GM12864 (cell line): ENCODE measurements around the gene WTAP.
"Not testable (repeated sequence)": the region's sequence is repeated elsewhere in the genome, so short reads cannot be mapped to it uniquely, and the experiment has no call there.

Experiments used
- DNase-seq: peaks from one replicate; pipeline ENCODE4 v3.0.0-alpha.2; 2011; ENCODE audit warnings: low read depth
- H3K4me3 ChIP-seq: 2 replicates; pipeline ENCODE4 v1.5.1; 2011; ENCODE audit warnings: mild to moderate bottlenecking, low read depth, low read length, control low read depth
- TF ChIP-seq, protein P1 (sequence below): IDR thresholded peaks from 2 replicates; pipeline ENCODE4 v1.5.1; 2011; ENCODE audit warnings: low read depth, mild to moderate bottlenecking, moderate library complexity, low read length, control low read depth, inconsistent platforms; ENCODE audit errors: missing control alignments

WTAP gene

DNA sequence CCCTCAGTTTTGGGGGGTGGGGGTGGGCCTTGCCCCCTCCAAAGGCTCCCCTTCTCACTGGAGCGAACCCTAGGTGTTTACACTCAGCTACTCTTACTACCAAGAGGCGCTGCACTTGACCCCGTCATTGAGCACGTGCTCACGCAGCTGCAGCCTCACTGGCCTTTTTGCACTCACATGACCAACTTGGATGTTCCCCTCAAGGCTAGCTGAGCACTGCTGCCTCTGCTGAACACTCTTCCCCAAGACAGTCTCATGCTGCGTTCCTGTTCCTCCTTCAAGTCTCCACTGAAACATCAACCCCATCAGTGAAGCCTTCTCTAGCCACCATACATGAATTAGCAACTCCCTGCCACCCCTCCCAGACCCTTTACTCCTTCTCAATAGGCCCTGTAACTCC lies 38.3 kb upstream of the WTAP start:
- H3K4me3 ChIP-seq, result no peak overlapping the region
- TF ChIP-seq, protein P1, sequence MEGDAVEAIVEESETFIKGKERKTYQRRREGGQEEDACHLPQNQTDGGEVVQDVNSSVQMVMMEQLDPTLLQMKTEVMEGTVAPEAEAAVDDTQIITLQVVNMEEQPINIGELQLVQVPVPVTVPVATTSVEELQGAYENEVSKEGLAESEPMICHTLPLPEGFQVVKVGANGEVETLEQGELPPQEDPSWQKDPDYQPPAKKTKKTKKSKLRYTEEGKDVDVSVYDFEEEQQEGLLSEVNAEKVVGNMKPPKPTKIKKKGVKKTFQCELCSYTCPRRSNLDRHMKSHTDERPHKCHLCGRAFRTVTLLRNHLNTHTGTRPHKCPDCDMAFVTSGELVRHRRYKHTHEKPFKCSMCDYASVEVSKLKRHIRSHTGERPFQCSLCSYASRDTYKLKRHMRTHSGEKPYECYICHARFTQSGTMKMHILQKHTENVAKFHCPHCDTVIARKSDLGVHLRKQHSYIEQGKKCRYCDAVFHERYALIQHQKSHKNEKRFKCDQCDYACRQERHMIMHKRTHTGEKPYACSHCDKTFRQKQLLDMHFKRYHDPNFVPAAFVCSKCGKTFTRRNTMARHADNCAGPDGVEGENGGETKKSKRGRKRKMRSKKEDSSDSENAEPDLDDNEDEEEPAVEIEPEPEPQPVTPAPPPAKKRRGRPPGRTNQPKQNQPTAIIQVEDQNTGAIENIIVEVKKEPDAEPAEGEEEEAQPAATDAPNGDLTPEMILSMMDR, result no peak
- DNase-seq, result no peak

DNA sequence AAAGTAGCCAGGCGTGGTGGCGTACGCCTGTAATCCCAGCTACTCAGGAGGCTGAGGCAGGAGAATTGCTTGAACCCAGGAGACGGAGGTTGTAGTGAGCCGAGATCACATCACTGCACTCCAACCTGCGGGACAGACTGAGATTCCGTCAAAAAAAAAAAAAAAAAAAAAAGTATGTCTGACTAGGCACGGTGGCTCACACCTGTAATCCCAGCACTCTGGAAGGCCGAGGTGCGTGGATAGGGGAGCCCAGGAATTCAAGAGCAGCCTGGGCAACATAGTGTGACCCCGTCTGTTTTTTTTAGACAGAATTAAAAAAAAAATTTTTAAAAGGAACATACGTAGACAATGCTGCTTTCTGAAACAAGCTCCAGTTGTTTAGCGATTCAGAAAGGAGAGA lies 37.2 kb upstream of the WTAP start:
- DNase-seq, H3K4me3 ChIP-seq: not testable (repeated sequence)

DNA sequence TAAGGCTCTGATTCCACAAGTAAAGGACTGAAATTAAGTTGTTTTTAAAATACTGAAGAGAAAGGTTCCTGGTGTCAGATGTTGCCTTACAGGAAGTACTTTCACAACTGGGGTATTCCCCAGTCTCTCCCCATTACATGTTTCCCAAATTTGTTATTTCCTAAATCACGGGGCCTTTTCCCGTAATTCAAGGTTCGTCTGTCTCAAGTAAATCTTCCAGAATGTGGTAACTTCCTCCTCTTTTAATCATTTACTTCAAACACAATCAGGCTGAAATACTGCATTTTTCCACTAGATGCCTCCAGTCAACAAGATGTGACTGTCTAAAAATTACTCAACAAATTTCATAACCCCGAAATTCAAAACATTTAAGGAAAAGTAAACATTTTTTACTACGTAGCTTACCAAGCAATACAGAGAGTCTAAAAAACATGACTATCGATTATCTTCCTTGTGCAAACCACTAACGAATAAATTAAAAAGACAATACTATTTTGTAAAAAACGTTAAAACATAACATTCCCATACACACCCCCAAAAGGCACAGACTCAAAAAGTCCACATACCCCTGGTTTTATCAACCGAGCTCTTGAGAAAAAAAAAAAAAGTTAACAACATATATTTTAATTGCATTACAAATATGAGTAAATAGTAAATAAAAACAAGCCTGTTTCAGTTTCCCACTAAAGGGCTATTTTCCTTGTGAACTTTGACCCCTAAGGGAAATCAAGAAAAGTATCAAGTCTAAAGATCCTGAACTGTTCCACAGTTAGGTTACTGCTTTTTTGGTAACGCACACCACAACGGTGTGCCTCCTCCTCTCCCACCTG lies 36.0 kb upstream of the WTAP start:
- no peak for DNase-seq
- TF ChIP-seq, protein P1, result peak; percentile 69
- H3K4me3 ChIP-seq, result peak overlapping the region; percentile 73

DNA sequence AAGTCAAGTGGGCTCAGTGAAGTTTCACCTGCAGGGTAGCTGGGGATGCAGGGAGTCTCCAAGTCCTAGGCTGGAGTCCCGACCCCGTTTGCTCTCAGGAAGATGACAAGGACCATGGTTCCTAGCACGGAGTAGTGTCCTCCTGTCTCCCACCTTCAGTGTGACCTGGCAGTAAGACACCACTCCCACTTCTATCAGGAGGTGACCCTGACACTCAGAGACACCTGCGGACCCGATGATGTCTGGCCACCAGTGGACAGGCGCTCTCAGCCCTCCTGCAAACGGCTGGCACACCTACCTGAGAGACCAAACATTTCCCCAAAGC lies 35.4 kb upstream of the WTAP start:
- TF ChIP-seq, protein P1, result no peak
- peak overlapping the region; percentile 73 for H3K4me3 ChIP-seq
- DNase-seq, result no peak

DNA sequence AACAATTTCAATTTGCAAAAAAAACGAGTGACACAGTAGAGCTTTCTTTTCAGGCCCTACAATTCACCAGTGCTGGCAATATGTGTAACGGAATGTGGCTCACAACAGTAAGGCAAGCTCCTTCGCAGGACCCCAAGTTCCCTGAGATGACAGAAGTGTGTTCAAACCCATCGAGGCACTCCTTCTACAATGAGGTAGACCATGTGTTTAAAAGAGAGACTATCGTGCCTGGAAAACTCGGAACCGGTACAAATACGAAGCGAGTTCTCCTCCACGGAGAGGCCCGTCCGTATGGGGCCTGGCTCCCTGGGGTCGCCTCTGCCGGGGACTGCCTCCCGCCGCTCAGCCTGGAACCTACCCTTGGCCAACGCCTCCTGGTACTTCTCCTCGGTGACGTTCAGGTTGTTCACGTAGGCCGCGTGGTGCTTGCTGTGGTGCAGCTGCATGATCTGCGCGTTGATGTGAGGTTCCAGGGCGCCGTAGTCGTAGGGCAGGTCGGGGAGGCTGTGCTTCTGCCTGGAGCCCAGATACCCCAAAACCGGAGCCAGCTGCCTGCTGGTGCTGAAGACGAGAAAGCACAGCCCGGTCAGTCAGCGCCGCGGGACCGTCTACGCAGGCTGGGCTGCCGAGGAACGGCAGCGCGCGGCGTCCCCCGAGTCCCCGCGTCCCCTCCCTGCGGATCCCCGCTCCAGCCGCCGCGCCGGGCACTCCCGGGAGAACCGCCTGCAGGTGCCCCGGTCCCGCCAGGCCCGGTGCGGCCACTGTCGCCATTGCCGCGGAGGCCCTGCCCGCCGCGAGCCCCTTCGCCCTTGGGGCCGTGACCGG lies 34.8 kb upstream of the WTAP start:
- no peak for DNase-seq
- TF ChIP-seq, protein P1, result no peak
- peak overlapping the region; percentile 73 for H3K4me3 ChIP-seq

DNA sequence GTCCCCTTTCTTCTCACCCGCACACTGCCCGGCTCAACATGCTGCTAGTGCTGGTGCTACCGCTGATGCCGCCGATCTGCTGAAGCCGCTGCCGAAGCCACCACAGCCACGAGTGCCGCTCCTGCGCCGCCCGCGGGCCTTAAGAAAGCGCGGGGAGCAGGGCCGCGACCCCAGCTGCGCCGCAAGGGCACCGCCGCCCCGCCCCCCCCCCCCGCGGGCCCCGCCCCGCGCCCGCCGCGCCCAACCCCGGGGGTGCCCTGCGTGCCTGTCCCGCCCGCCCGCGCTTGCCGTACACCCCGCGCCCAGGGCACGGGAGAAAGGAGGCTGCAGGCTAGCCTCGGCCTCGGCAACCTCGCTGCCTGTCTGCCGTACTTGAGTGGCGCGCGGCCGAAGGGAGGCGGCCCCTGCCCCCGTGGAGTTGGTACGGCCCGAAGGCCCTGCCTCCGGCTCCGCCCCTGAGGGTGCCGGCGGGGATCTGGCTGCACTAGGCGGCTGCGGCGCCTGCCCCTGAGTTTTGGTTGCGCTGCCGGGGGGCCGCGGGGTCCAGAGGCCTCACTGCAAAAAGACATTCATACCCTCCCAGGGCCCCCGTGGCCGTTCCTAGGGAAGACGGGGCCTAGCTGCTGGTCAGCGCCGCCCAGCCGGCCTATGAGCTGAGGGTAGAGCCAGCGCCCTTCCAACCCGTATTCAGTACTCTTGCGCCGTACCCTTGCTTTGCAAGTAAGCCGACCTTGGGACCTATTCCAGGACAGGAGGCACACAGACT lies 34.0 kb upstream of the WTAP start, which contains the start of gene SOD2:
TSS of gene SOD2 (minus strand) at position 114 of the 766 bp plus-strand sequence. CDS start at position 40, 74 bp downstream.
- DNase-seq, result peak; percentile 52
- H3K4me3 ChIP-seq, result peak within 1 kb of the TSS; percentile 73
- TF ChIP-seq, protein P1, result no peak

DNA sequence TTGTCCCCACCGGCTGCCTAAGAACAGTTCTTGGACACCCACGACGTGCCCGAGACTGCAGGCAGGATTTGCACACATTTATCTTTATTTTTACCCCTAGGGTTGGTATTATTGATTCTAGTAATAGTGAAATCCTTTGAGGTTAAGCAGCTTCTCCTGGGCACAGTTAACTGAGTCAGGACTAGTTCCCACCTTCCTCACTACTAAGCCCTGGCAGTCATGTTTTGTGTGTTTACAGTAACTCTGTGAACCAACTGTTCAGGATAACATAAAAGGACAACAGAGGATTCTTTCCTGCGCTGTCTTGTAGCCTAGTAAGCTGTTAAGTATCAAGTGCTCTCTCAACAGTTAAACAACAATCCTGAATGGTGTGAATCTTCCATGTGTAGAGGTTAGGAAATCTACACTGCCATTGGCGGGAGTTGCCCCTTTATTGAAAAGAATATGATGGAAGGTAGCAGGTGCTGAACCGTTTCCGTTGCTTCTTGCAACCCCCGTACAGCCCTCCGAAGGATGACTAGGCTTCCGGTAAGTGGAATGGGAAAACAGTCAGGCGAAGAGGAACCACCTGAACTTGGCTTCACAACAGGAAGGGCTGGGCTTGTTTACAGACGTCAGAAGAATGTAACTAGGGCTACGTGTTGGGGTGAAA lies 33.3 kb upstream of the WTAP start:
- TF ChIP-seq, protein P1, result no peak
- DNase-seq, result no peak
- H3K4me3 ChIP-seq, result peak overlapping the region; percentile 73
